ENCODE results near the gene LIME1.

The LIME1 gene

GRCh38 chr20:63739130-63740069, 2.9 kb downstream of the LIME1 start, which contains the start of gene SLC2A4RG:
TSS of gene SLC2A4RG (plus strand) at chr20:63739776. CDS start at chr20:63739913, 137 bp downstream.
- DNase-seq = peak; percentile 67 to 76

GRCh38 chr20:63740070-63740626, 3.7 kb downstream of the LIME1 start:
- peak; percentile 48 to 57 for DNase-seq

GRCh38 chr20:63740627-63741353, 4.3 kb downstream of the LIME1 start:
- peak; percentile 56 to 62 for DNase-seq

- DNase-seq = no peak
Measured at GRCh38 chr20:63741354-63741675, 4.9 kb downstream of the LIME1 start.

- peak in 1 of 2 experiments; percentile 11 for DNase-seq
Measured at GRCh38 chr20:63741676-63742380, 5.4 kb downstream of the LIME1 start.

- DNase-seq = peak in 1 of 2 experiments; percentile 10
Measured at GRCh38 chr20:63742381-63743024, 6.0 kb downstream of the LIME1 start.

GRCh38 chr20:63743210-63743970, 6.9 kb downstream of the LIME1 start:
- no peak for DNase-seq

GRCh38 chr20:63744158-63744557, 7.7 kb downstream of the LIME1 start:
- DNase-seq = no peak

- DNase-seq = no peak
Measured at GRCh38 chr20:63744574-63745423, 8.3 kb downstream of the LIME1 start.

- no peak for DNase-seq
Measured at GRCh38 chr20:63745424-63745805, 9.0 kb downstream of the LIME1 start.

GRCh38 chr20:63745961-63746731, 9.7 kb downstream of the LIME1 start:
- DNase-seq = no peak

- no peak for DNase-seq
Measured at GRCh38 chr20:63746751-63747315, 10.4 kb downstream of the LIME1 start.

- no peak for DNase-seq
Measured at GRCh38 chr20:63747622-63748069, 11.2 kb downstream of the LIME1 start.

- DNase-seq = no peak
Measured at GRCh38 chr20:63748070-63748933, 11.8 kb downstream of the LIME1 start.

GRCh38 chr20:63748934-63749270, 12.4 kb downstream of the LIME1 start:
- DNase-seq = no peak

- DNase-seq = no peak
Measured at GRCh38 chr20:63749597-63750508, 13.4 kb downstream of the LIME1 start.

GRCh38 chr20:63750807-63751470, 14.5 kb downstream of the LIME1 start:
- DNase-seq = peak; percentile 71 to 74
